ENCODE results near the gene RSPRY1. TPM values are rescaled to one million over a fixed set of nuclear protein-coding genes. Genes with fewer than 3 reads are reported as not detected.

RSPRY1 gene
- total and polyA plus RNA-seq, 2 experiments from 2014 or later, result 39.1 to 42.7 TPM

- no peaks in the 10 kb centered on the region for H3K4me1 ChIP-seq (ENCODE audit: insufficient read depth)
- no peak overlapping the region for H3K4me2 ChIP-seq (ENCODE audit: unreplicated experiment)
- in situ Hi-C loops (cut with MboI), result no loop called here
- no peak overlapping the region for H2AFZ ChIP-seq
- no peaks in the 10 kb centered on the region for H3K79me2 ChIP-seq (ENCODE audit: insufficient read depth)
- no peak overlapping the region for H3K9ac ChIP-seq
- H3K27ac ChIP-seq, result no peak overlapping the region
- H3K27me3 ChIP-seq (replicated peaks; ENCODE audit: insufficient read depth), result no peaks in the 10 kb centered on the region
- no peaks in the 10 kb centered on the region for H3K36me3 ChIP-seq (ENCODE audit: low read depth)
- no peak for DNase-seq
- 91 to 95% methylated on average over 6 to 7 of the region's 7 CpGs for WGBS, 2 experiments (ENCODE audit: low coverage in 1 of 2, low lambda C conversion rate in 2 of 2, missing lambda C conversion rate in 2 of 2)
- no peak overlapping the region for H3K4me3 ChIP-seq
- H3K9me2 ChIP-seq (ENCODE audit: insufficient read depth), result no peaks in the 10 kb centered on the region
- no peaks in the 10 kb centered on the region for H3F3A ChIP-seq (ENCODE audit: insufficient read depth)
- no peak for TF ChIP-seq EZH2 (IDR thresholded peaks at IDR 0.05; ENCODE audit: insufficient read depth, poor library complexity, severe bottlenecking)
- TF ChIP-seq EZH2phosphoT487 (IDR thresholded peaks at IDR 0.05; ENCODE audit: insufficient read depth, low read depth), result no peak
- no peaks in the 10 kb centered on the region for H4K20me1 ChIP-seq (ENCODE audit: insufficient read depth)
- H3K9me3 ChIP-seq (ENCODE audit: low read depth), result no peaks in the 10 kb centered on the region
Measured at GRCh38 chr16:57140931-57141668, 45.0 kb upstream of the RSPRY1 start.

DNA sequence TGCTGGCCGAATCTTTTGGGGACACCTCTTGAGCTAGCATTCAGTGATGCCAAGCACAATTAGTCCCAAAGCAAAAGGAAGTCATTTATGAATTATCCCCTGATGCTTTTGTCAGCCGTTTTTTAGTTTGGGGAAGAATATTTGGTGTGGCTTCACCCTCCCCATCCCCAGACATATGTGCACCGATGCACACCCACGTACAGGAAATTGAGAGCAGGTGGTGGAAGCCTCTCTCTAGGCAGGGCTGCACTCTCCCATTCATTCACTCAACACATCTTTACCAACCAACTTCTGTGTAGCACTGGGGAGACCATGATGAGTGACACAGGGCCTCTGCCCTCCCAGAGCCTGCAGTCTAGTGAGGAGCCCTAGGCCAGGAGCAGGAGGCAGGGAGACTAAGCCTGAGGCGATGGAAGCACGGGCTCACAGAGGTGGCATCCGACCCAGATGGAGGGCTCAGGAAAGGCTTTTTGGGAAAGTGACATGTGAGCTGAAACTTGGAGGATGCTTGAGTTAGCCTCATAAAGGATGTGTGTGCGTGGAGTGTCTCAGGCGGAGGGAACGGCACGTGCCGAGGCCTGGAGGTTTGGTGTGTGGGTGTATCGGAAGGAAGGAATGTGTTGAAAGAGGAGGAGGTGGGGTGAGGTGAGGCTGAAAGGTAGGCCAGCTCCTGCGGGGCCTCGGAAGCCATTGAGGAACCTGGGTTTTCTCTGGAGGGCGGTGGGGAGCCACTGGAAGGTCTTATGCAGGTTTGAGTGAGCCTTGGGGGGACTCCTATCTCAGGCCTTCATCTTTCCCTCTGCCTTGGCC is 44.1 kb upstream of the RSPRY1 start:
- 84 to 86% methylated on average over 16 of the region's 16 CpGs for WGBS, 2 experiments (ENCODE audit: low coverage in 1 of 2, low lambda C conversion rate in 2 of 2, missing lambda C conversion rate in 2 of 2)
- no peak overlapping the region for H3K27ac ChIP-seq

DNA sequence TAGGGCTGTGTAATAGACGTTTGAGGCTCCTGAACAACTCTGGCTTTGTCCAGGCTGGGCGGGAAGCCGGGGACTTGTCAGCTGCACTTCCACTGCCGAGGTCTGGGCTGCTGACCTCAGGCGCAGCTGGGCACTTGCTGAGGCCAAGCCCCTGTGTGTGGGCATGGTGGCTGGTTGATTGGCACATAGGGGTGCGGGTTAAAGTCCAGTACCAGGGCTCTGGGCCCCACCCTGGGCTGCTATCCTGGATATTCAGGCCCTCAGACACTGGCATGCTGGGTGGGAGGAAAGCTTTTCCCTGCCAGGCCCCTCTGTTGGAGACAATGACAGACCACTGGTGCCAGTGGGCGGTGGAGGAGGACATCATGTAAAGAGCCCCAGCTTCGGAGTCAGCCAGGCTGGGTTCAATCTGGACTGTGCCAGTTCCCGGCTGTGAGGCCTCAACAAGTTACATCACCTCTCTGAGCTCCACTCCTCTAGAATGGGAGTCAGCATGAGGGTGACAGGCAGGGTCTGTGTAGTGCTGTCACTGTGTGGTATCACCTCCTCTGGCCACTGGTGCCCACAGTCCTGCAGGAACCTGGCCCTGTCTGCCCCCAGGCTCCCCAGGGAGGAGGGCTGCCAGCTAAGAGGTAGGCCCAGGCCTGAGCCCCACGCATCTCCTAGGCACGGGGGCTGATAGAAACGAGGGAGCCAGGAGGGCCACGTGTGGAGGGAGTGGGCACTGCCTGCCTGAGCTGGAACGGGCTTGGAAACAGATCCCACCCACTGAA is 42.8 kb upstream of the RSPRY1 start:
- Histone ChIP-seq H4K20me1 (ENCODE audit: insufficient read depth) (no peaks in the 10 kb centered on the region), H2AFZ (no peak overlapping the region), H3K9me2 (ENCODE audit: insufficient read depth) (no peaks in the 10 kb centered on the region), H3K79me2 (ENCODE audit: insufficient read depth) (no peaks in the 10 kb centered on the region), H3K9ac (no peak overlapping the region), H3F3A (ENCODE audit: insufficient read depth) (peaks cover 11% of the 10 kb centered on the region), H3K27ac (no peak overlapping the region), H3K9me3 (ENCODE audit: low read depth) (no peaks in the 10 kb centered on the region), H3K27me3 (replicated peaks; ENCODE audit: insufficient read depth) (no peaks in the 10 kb centered on the region), H3K36me3 (ENCODE audit: low read depth) (no peaks in the 10 kb centered on the region), H3K4me2 (ENCODE audit: unreplicated experiment) (no peak overlapping the region), H3K4me3 (no peak overlapping the region), H3K4me1 (ENCODE audit: insufficient read depth) (peaks cover 12% of the 10 kb centered on the region)
- TF ChIP-seq EZH2phosphoT487 (IDR thresholded peaks at IDR 0.05; ENCODE audit: insufficient read depth, low read depth), result no peak
- DNase-seq, result no peak
- in situ Hi-C loops (cut with MboI), result no loop called here
- 89 to 94% methylated on average over 14 of the region's 14 CpGs for WGBS, 2 experiments (ENCODE audit: low coverage in 1 of 2, low lambda C conversion rate in 2 of 2, missing lambda C conversion rate in 2 of 2)

More for the DNA sequence above, 44.1 kb upstream of the RSPRY1 start:
- Histone ChIP-seq H3K9ac (no peak overlapping the region), H3K4me1 (ENCODE audit: insufficient read depth) (no peaks in the 10 kb centered on the region), H3F3A (ENCODE audit: insufficient read depth) (no peaks in the 10 kb centered on the region), H3K4me2 (ENCODE audit: unreplicated experiment) (no peak overlapping the region), H4K20me1 (ENCODE audit: insufficient read depth) (no peaks in the 10 kb centered on the region), H3K4me3 (no peak overlapping the region), H3K9me2 (ENCODE audit: insufficient read depth) (no peaks in the 10 kb centered on the region), H3K36me3 (ENCODE audit: low read depth) (no peaks in the 10 kb centered on the region), H2AFZ (no peak overlapping the region), H3K79me2 (ENCODE audit: insufficient read depth) (no peaks in the 10 kb centered on the region), H3K27me3 (replicated peaks; ENCODE audit: insufficient read depth) (no peaks in the 10 kb centered on the region), H3K9me3 (ENCODE audit: low read depth) (no peaks in the 10 kb centered on the region)
- no peak for TF ChIP-seq EZH2 (IDR thresholded peaks at IDR 0.05; ENCODE audit: insufficient read depth, poor library complexity, severe bottlenecking)
- no peak for DNase-seq
- in situ Hi-C loops (cut with MboI), result no loop called here

DNA sequence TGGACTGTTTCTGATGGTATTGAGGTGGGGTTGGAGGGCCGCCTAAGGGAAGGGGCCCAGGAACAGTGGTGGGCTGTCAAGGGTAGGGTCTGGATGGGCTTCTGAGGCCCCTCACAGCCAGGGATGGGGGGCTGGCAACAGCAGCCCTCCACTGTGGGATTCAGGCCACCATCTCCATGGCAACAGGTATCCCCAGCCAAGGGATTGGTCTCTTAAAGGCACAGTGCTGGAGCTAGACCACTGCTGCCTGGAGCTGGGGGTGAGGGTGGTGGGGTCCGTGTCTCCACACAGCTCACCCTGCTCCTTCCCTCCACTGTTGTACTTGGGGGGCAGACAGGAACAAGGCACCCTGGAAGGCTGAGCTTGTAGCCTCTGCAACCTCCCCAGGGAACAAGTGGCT is 42.1 kb upstream of the RSPRY1 start:
- Histone ChIP-seq H4K20me1 (ENCODE audit: insufficient read depth) (no peaks in the 10 kb centered on the region), H3K27me3 (replicated peaks; ENCODE audit: insufficient read depth) (no peaks in the 10 kb centered on the region), H3K36me3 (ENCODE audit: low read depth) (no peaks in the 10 kb centered on the region), H3K9me3 (ENCODE audit: low read depth) (no peaks in the 10 kb centered on the region), H3K4me2 (ENCODE audit: unreplicated experiment) (no peak overlapping the region), H2AFZ (no peak overlapping the region), H3K9me2 (ENCODE audit: insufficient read depth) (no peaks in the 10 kb centered on the region), H3K9ac (no peak overlapping the region), H3K4me3 (no peak overlapping the region), H3K79me2 (ENCODE audit: insufficient read depth) (no peaks in the 10 kb centered on the region), H3K27ac (no peak overlapping the region), H3F3A (ENCODE audit: insufficient read depth) (peaks cover 14% of the 10 kb centered on the region), H3K4me1 (ENCODE audit: insufficient read depth) (peaks cover 13% of the 10 kb centered on the region)
- 90 to 95% methylated on average over 2 of the region's 2 CpGs for WGBS, 2 experiments (ENCODE audit: low coverage in 1 of 2, low lambda C conversion rate in 2 of 2, missing lambda C conversion rate in 2 of 2)
- TF ChIP-seq EZH2phosphoT487 (IDR thresholded peaks at IDR 0.05; ENCODE audit: insufficient read depth, low read depth), result no peak
- TF ChIP-seq EZH2 (IDR thresholded peaks at IDR 0.05; ENCODE audit: insufficient read depth, poor library complexity, severe bottlenecking), result no peak
- no peak for DNase-seq
- in situ Hi-C loops (cut with MboI), result no loop called here

Data from GM23248 (cell line).